ENCODE data around the gene BHLHE40. TPM values are rescaled to one million over a fixed set of nuclear protein-coding genes. Genes with fewer than 3 reads are reported as not detected.

Gene BHLHE40
- total and polyA plus RNA-seq, 2 of the 4 experiments (the other 2 are of a cell fraction), result 22.8 to 31.8 TPM

DNA sequence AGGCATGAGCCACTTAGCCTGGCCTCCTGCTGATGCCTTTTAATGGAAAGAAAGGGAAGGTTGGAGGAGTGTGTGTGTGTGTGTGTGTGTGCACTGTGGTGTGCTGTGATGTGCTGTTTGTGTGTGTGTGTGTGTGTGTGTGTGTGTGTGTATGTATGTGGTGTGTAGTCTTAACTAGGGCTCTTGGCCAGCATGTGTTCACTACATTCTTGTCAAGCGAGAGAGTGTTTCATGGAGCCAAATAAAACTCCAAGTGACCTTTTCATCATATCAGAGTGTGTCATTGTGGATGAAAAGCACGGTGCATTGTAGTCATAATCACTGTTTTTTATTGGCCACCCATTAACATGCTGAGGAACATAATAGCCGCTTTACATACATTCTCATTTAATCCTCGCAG lies 30.8 kb upstream of the BHLHE40 start:
- Histone ChIP-seq H2AK9ac (replicated peaks; ENCODE audit: low read depth, low read length, poor library complexity) (no peak overlapping the region), H3K9ac (ENCODE audit: low read depth, low read length) (no peak overlapping the region), H2BK15ac (ENCODE audit: low read depth, low read length) (no peak overlapping the region), H3K36me3 (ENCODE audit: control insufficient read depth, insufficient read depth, low read length) (no peaks in the 10 kb centered on the region), H3K18ac (ENCODE audit: low read depth, low read length) (no peak overlapping the region), H4K5ac (ENCODE audit: low read depth, low read length) (no peak overlapping the region), H2AK5ac (ENCODE audit: low read depth, low read length) (no peak overlapping the region), H3K4me2 (ENCODE audit: low read depth, low read length) (no peak overlapping the region), H3K56ac (ENCODE audit: extremely low read depth, insufficient read depth, low read length) (no peak overlapping the region), H3K27me3 (ENCODE audit: control insufficient read depth, insufficient read depth, low read length) (peaks cover 2% of the 10 kb centered on the region; the same call in 1 of the 2 replicates), H3K4ac (ENCODE audit: low read depth, low read length) (no peak overlapping the region), H3K4me3 (ENCODE audit: insufficient read depth, low read depth, low read length) (no peak overlapping the region), H2BK20ac (ENCODE audit: low read depth, low read length) (no peak overlapping the region), H4K8ac (ENCODE audit: low read depth in 2 of 2, low read length in 2 of 2) (no peak overlapping the region), H3K14ac (replicated peaks; ENCODE audit: low read depth, low read length) (no peak overlapping the region), H3K9me1 (ENCODE audit: insufficient read depth, low read length) (no peaks in the 10 kb centered on the region; the same call in 1 of the 2 replicates), H3K27ac (ENCODE audit: insufficient read depth, low read length) (no peak overlapping the region), H2AFZ (replicated peaks; ENCODE audit: low read length, poor library complexity) (no peak overlapping the region), H2BK5ac (ENCODE audit: low read depth, low read length, poor library complexity, severe bottlenecking) (no peak overlapping the region), H3K4me1 (ENCODE audit: control insufficient read depth, insufficient read depth, low read length) (no peaks in the 10 kb centered on the region), H4K20me1 (ENCODE audit: insufficient read depth, low read length) (no peaks in the 10 kb centered on the region), H3K9me3 (ENCODE audit: control insufficient read depth, insufficient read depth, low read length) (no peaks in the 10 kb centered on the region), H2BK120ac (ENCODE audit: low read depth, low read length) (no peak overlapping the region), H3K79me1 (ENCODE audit: low read depth in 1 of 2, low read length in 2 of 2) (no peaks in the 10 kb centered on the region), H3K23ac (ENCODE audit: low read depth, low read length) (no peak overlapping the region), H4K91ac (ENCODE audit: insufficient read depth, low read depth, low read length) (no peak overlapping the region)
- ChIA-PET CTCF (no interaction called here), POLR2A (ENCODE audit: unreplicated experiment) (no interaction called here)
- ATAC-seq (ENCODE audit: low read depth), result no peak
- in situ Hi-C loops (cut with MboI; ENCODE audit: low sequenced_read_pairs), result no loop called here
- peak; percentile 43 for DNase-seq
- TF ChIP-seq RFX5 (IDR thresholded peaks at IDR 0.05; ENCODE audit: low read depth, low read length) (no peak), CHD1 (IDR thresholded peaks at IDR 0.05; ENCODE audit: low read depth, low read length) (no peak), SMC3 (IDR thresholded peaks at IDR 0.05; ENCODE audit: low read depth, low read length) (no peak), MXI1 (IDR thresholded peaks at IDR 0.05; ENCODE audit: borderline replicate concordance, low read depth, low read length) (no peak), CEBPB (IDR thresholded peaks at IDR 0.05; ENCODE audit: low read depth, low read length) (no peak), FOS (IDR thresholded peaks at IDR 0.05; ENCODE audit: low read depth, low read length) (no peak), RAD21 (IDR thresholded peaks at IDR 0.05; ENCODE audit: low read length) (no peak), MAZ (IDR thresholded peaks at IDR 0.05; ENCODE audit: borderline replicate concordance, low read depth, low read length) (no peak), RCOR1 (IDR thresholded peaks at IDR 0.05; ENCODE audit: insufficient replicate concordance, low read length) (no peak), NFE2L2 (IDR thresholded peaks at IDR 0.05; ENCODE audit: low read depth, low read length) (no peak), BHLHE40 (IDR thresholded peaks at IDR 0.05; ENCODE audit: low read depth, low read length) (no peak), MAFK (IDR thresholded peaks at IDR 0.05; ENCODE audit: low read depth, low read length) (no peak), POLR2A (IDR thresholded peaks at IDR 0.05; ENCODE audit: low read depth, low read length) (no peak)
- TF ChIP-seq, protein P1, sequence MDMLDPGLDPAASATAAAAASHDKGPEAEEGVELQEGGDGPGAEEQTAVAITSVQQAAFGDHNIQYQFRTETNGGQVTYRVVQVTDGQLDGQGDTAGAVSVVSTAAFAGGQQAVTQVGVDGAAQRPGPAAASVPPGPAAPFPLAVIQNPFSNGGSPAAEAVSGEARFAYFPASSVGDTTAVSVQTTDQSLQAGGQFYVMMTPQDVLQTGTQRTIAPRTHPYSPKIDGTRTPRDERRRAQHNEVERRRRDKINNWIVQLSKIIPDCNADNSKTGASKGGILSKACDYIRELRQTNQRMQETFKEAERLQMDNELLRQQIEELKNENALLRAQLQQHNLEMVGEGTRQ (IDR thresholded peaks at IDR 0.05; ENCODE audit: low read depth, low read length), result no peak
- TF ChIP-seq, protein P2, sequence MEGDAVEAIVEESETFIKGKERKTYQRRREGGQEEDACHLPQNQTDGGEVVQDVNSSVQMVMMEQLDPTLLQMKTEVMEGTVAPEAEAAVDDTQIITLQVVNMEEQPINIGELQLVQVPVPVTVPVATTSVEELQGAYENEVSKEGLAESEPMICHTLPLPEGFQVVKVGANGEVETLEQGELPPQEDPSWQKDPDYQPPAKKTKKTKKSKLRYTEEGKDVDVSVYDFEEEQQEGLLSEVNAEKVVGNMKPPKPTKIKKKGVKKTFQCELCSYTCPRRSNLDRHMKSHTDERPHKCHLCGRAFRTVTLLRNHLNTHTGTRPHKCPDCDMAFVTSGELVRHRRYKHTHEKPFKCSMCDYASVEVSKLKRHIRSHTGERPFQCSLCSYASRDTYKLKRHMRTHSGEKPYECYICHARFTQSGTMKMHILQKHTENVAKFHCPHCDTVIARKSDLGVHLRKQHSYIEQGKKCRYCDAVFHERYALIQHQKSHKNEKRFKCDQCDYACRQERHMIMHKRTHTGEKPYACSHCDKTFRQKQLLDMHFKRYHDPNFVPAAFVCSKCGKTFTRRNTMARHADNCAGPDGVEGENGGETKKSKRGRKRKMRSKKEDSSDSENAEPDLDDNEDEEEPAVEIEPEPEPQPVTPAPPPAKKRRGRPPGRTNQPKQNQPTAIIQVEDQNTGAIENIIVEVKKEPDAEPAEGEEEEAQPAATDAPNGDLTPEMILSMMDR (conservative IDR thresholded peaks at IDR 0.05; ENCODE audit: low read depth, low read length), result no peak
- TF ChIP-seq, protein P3, sequence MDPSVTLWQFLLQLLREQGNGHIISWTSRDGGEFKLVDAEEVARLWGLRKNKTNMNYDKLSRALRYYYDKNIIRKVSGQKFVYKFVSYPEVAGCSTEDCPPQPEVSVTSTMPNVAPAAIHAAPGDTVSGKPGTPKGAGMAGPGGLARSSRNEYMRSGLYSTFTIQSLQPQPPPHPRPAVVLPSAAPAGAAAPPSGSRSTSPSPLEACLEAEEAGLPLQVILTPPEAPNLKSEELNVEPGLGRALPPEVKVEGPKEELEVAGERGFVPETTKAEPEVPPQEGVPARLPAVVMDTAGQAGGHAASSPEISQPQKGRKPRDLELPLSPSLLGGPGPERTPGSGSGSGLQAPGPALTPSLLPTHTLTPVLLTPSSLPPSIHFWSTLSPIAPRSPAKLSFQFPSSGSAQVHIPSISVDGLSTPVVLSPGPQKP (IDR thresholded peaks at IDR 0.05; ENCODE audit: borderline replicate concordance, low read depth, low read length), result no peak
- WGBS, 2 experiments (ENCODE audit: extremely low coverage in 2 of 2, insufficient read length in 1 of 2), result no CpG with 5 or more reads among the region's 4 CpGs
- intact Hi-C loops (cut with micrococcal nuclease), result no loop called here
- dilution Hi-C loops (cut with HindIII; ENCODE audit: low sequenced_read_pairs, unreplicated experiment), result no loop called here
- BruUV-seq (replicated peaks), result no TSS peak

Measured in IMR-90 (cell line).